Measurements from ENCODE around the gene PTPRA. TPM values are rescaled to one million over a fixed set of nuclear protein-coding genes. Genes with fewer than 3 reads are reported as not detected.

PTPRA gene
- total RNA-seq, 1 donor from 2014 or later = 54.3 TPM

- TF ChIP-seq CTCF (IDR thresholded peaks at IDR 0.05) = no peak
Measured at GRCh38 chr20:2875690-2876203, 2.5 kb downstream of the PTPRA start.

GRCh38 chr20:2878515-2878914 lies 5.2 kb downstream of the PTPRA start:
- H3K4me1 Mint-ChIP-seq (ENCODE audit: low read depth) = peaks cover 30% of the 10 kb centered on the region
- no peaks in the 10 kb centered on the region for H3K27me3 Mint-ChIP-seq (ENCODE audit: low read depth)
- H3K36me3 Mint-ChIP-seq (ENCODE audit: low read depth) = no peaks in the 10 kb centered on the region
- H3K9me3 Mint-ChIP-seq (ENCODE audit: low read depth) = no peaks in the 10 kb centered on the region
- no peak overlapping the region for H3K4me3 Mint-ChIP-seq (ENCODE audit: unreplicated experiment)
- no peak overlapping the region for H3K27ac Mint-ChIP-seq (ENCODE audit: unreplicated experiment)
- DNase-seq (ENCODE audit: low spot score) = no peak
- TF ChIP-seq CTCF (IDR thresholded peaks at IDR 0.05) = no peak

More at GRCh38 chr20:2875690-2876203, 2.5 kb downstream of the PTPRA start:
- Mint-ChIP-seq H3K27ac (ENCODE audit: unreplicated experiment) (no peak overlapping the region), H3K9me3 (ENCODE audit: low read depth) (no peaks in the 10 kb centered on the region), H3K4me3 (ENCODE audit: unreplicated experiment) (no peak overlapping the region), H3K4me1 (ENCODE audit: low read depth) (peaks cover 44% of the 10 kb centered on the region), H3K27me3 (ENCODE audit: low read depth) (no peaks in the 10 kb centered on the region), H3K36me3 (ENCODE audit: low read depth) (no peaks in the 10 kb centered on the region)
- no peak for DNase-seq (ENCODE audit: low spot score)

GRCh38 chr20:2879146-2879545 lies 5.9 kb downstream of the PTPRA start:
- DNase-seq (ENCODE audit: low spot score) = no peak
- H3K9me3 Mint-ChIP-seq (ENCODE audit: low read depth) = no peaks in the 10 kb centered on the region
- H3K4me1 Mint-ChIP-seq (ENCODE audit: low read depth) = peaks cover 32% of the 10 kb centered on the region
- no peak for TF ChIP-seq CTCF (IDR thresholded peaks at IDR 0.05)
- no peak overlapping the region for H3K27ac Mint-ChIP-seq (ENCODE audit: unreplicated experiment)
- H3K36me3 Mint-ChIP-seq (ENCODE audit: low read depth) = no peaks in the 10 kb centered on the region
- no peaks in the 10 kb centered on the region for H3K27me3 Mint-ChIP-seq (ENCODE audit: low read depth)
- H3K4me3 Mint-ChIP-seq (ENCODE audit: unreplicated experiment) = no peak overlapping the region

- TF ChIP-seq CTCF (IDR thresholded peaks at IDR 0.05) = no peak
- H3K9me3 Mint-ChIP-seq (ENCODE audit: low read depth) = no peaks in the 10 kb centered on the region
- no peak for DNase-seq (ENCODE audit: low spot score)
- H3K27ac Mint-ChIP-seq (ENCODE audit: unreplicated experiment) = no peak overlapping the region
- no peaks in the 10 kb centered on the region for H3K36me3 Mint-ChIP-seq (ENCODE audit: low read depth)
- H3K4me1 Mint-ChIP-seq (ENCODE audit: low read depth) = peaks cover 25% of the 10 kb centered on the region
- H3K27me3 Mint-ChIP-seq (ENCODE audit: low read depth) = no peaks in the 10 kb centered on the region
- H3K4me3 Mint-ChIP-seq (ENCODE audit: unreplicated experiment) = no peak overlapping the region
Measured at GRCh38 chr20:2880650-2881049, 7.4 kb downstream of the PTPRA start.

GRCh38 chr20:2883726-2884637 lies 10.7 kb downstream of the PTPRA start:
- Mint-ChIP-seq H3K4me3 (ENCODE audit: unreplicated experiment) (no peak overlapping the region), H3K4me1 (ENCODE audit: low read depth) (peaks cover 10% of the 10 kb centered on the region), H3K27me3 (ENCODE audit: low read depth) (no peaks in the 10 kb centered on the region), H3K9me3 (ENCODE audit: low read depth) (no peaks in the 10 kb centered on the region), H3K27ac (ENCODE audit: unreplicated experiment) (no peak overlapping the region), H3K36me3 (ENCODE audit: low read depth) (no peaks in the 10 kb centered on the region)
- no peak for DNase-seq (ENCODE audit: low spot score)
- TF ChIP-seq CTCF (IDR thresholded peaks at IDR 0.05) = no peak
